ENCODE measurements around the gene MPL.

MPL gene

GRCh38 chr1:43373066-43373940 lies 35.7 kb downstream of the MPL start:
- TF ChIP-seq SIN3A (IDR thresholded peaks at IDR 0.05; ENCODE audit: borderline replicate concordance, insufficient read depth, low read length) (no peak), REST (IDR thresholded peaks at IDR 0.05; ENCODE audit: insufficient read depth in 1 of 2, low read depth in 2 of 2, low read length in 2 of 2) (no peak), POLR2AphosphoS5 (IDR thresholded peaks at IDR 0.05; ENCODE audit: low read depth, low read length) (no peak), TAF1 (IDR thresholded peaks at IDR 0.05; ENCODE audit: borderline replicate concordance, insufficient read depth, low read length) (no peak), FOXP2 (optimal IDR thresholded peaks at IDR 0.05; ENCODE audit: borderline replicate concordance, extremely low read depth, extremely low read length, insufficient read depth) (no peak)

- no peak for TF ChIP-seq SIN3A (IDR thresholded peaks at IDR 0.05; ENCODE audit: borderline replicate concordance, insufficient read depth, low read length)
- no peak for TF ChIP-seq REST (IDR thresholded peaks at IDR 0.05; ENCODE audit: insufficient read depth in 1 of 2, low read depth in 2 of 2, low read length in 2 of 2)
- no peak for TF ChIP-seq TAF1 (IDR thresholded peaks at IDR 0.05; ENCODE audit: borderline replicate concordance, insufficient read depth, low read length)
- TF ChIP-seq FOXP2 (optimal IDR thresholded peaks at IDR 0.05; ENCODE audit: borderline replicate concordance, extremely low read depth, extremely low read length, insufficient read depth) = no peak
- no peak for TF ChIP-seq POLR2AphosphoS5 (IDR thresholded peaks at IDR 0.05; ENCODE audit: low read depth, low read length)
These were observed 39.2 kb downstream of the MPL start for GRCh38 chr1:43376723-43377235.

GRCh38 chr1:43377831-43378230 lies 40.2 kb downstream of the MPL start:
- TF ChIP-seq FOXP2 (optimal IDR thresholded peaks at IDR 0.05; ENCODE audit: borderline replicate concordance, extremely low read depth, extremely low read length, insufficient read depth) (no peak), REST (IDR thresholded peaks at IDR 0.05; ENCODE audit: insufficient read depth in 1 of 2, low read depth in 2 of 2, low read length in 2 of 2) (no peak), TAF1 (IDR thresholded peaks at IDR 0.05; ENCODE audit: borderline replicate concordance, insufficient read depth, low read length) (no peak), SIN3A (IDR thresholded peaks at IDR 0.05; ENCODE audit: borderline replicate concordance, insufficient read depth, low read length) (no peak), POLR2AphosphoS5 (IDR thresholded peaks at IDR 0.05; ENCODE audit: low read depth, low read length) (no peak)

GRCh38 chr1:43379476-43379875 lies 41.9 kb downstream of the MPL start:
- TF ChIP-seq REST (IDR thresholded peaks at IDR 0.05; ENCODE audit: insufficient read depth in 1 of 2, low read depth in 2 of 2, low read length in 2 of 2) (no peak), FOXP2 (optimal IDR thresholded peaks at IDR 0.05; ENCODE audit: borderline replicate concordance, extremely low read depth, extremely low read length, insufficient read depth) (no peak), TAF1 (IDR thresholded peaks at IDR 0.05; ENCODE audit: borderline replicate concordance, insufficient read depth, low read length) (no peak), SIN3A (IDR thresholded peaks at IDR 0.05; ENCODE audit: borderline replicate concordance, insufficient read depth, low read length) (no peak), POLR2AphosphoS5 (IDR thresholded peaks at IDR 0.05; ENCODE audit: low read depth, low read length) (no peak)
